GM18507 (cell line): ENCODE measurements around the gene ADAMTS2.

Source experiments
- DNase-seq: peaks from one replicate; pipeline ENCODE4 v3.0.0; 2011; ENCODE audit warnings: low read depth; ENCODE audit not compliant: insufficient read length; ENCODE audit errors: extremely low spot score
- FAIRE-seq: peaks from 2 replicates; lab custom pipeline; 2011; peaks lifted over from hg19 to GRCh38; lab: Jason Lieb, UNC

Gene ADAMTS2

DNA sequence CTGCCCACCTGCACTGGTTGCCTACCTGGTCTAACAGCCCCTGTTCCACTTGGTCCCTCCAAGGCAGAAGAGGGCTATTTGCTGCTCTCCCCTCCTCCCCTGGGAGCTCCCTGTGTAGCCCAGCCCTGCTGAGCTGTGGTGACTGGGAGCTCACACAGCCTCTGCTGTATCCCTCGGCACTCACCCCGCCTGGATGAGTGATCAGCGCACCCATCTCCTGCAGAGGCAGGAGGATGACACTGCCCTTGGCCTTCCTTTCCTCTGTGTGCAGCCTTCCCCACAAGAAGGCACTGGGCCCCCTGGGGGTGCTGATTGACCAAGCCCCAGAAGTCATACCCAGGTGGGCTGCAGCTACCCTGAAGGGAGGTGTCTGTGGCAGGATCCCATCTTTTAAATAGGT, 134.2 kb downstream of the ADAMTS2 start:
- DNase-seq = no peak
- no peak for FAIRE-seq

- no peak for FAIRE-seq
- no peak for DNase-seq
Measured at GRCh38 chr5:179210478-179210877, 134.8 kb downstream of the ADAMTS2 start.

GRCh38 chr5:179209359-179210150, 135.7 kb downstream of the ADAMTS2 start:
- no peak for FAIRE-seq
- no peak for DNase-seq

- FAIRE-seq (no peak), DNase-seq (no peak)
Measured at GRCh38 chr5:179208706-179209358, 136.4 kb downstream of the ADAMTS2 start.

- FAIRE-seq (no peak), DNase-seq (no peak)
Measured at GRCh38 chr5:179207920-179208705, 137.1 kb downstream of the ADAMTS2 start.

- no peak for FAIRE-seq
- no peak for DNase-seq
Measured at GRCh38 chr5:179207470-179207869, 137.8 kb downstream of the ADAMTS2 start.

- no peak for DNase-seq
- FAIRE-seq = no peak
Measured at GRCh38 chr5:179206366-179206765, 138.9 kb downstream of the ADAMTS2 start.

- FAIRE-seq = no peak
- DNase-seq = no peak
Measured at GRCh38 chr5:179205277-179205676, 140.0 kb downstream of the ADAMTS2 start.

DNA sequence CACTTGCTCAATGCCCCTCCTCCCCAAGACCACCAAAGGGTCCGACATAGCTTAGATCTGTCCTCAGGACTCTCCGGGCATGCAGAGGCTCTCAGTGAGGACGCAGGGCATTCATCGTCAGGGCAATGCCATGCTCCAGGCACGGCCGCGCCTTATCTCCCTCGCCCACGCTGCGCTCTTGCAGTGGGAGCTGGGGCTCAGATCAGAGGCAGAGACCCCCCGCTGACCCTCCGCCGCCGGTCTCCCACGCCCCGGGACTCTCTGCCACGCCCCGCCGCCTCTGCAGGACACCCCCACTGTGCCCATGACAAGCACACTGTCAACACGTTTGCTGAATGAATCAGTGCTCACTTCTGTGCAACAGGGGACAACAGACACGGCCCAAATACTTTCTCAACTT, 140.7 kb downstream of the ADAMTS2 start:
- FAIRE-seq (no peak), DNase-seq (no peak)

DNA sequence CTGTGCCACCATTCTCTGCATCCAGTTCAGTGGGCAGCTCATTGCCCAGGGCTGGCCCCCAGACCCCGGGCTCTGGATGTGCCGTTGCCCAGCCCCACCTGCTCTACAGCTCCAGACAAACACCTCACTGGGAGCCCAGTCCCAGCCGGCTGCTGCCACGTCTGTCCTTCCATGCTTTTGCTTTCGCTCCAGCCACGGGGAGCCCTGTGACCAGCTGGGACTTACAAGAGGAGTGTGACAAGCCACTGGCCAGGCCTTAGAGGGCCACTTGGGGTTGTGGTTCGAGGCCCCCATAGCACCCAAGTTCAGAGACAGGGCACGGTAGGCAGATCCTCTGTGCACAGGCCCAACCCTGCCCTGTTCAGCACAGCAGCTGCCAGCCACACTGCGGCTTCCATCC, 142.0 kb downstream of the ADAMTS2 start:
- no peak for FAIRE-seq
- no peak for DNase-seq

- FAIRE-seq = no peak
- DNase-seq = no peak
Measured at GRCh38 chr5:179201986-179202385, 143.3 kb downstream of the ADAMTS2 start.

DNA sequence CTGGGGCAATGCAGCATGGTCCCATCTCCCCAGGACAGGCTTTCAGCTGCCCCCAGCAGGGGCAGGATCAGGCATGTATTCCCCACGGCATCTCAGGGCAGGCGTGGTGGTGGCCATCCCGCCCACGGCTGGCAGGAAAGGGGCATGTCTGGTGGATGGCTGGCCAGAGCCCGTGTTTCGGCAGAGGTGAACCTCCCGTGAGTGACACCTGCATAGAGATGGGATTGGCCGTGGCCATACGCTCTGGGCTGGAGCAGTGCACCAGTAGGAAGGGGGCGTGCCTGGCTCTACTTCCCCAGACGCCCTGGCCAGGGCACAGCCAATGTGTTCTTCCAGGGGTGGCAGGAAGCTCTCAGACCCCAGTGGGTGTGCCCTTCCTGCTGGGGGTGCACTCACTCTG, 146.0 kb downstream of the ADAMTS2 start:
- no peak for DNase-seq
- FAIRE-seq = no peak

- FAIRE-seq = no peak
- no peak for DNase-seq
Measured at GRCh38 chr5:179198825-179199224, 146.4 kb downstream of the ADAMTS2 start.

- FAIRE-seq (no peak), DNase-seq (no peak)
Measured at GRCh38 chr5:179196405-179197079, 148.7 kb downstream of the ADAMTS2 start.

DNA sequence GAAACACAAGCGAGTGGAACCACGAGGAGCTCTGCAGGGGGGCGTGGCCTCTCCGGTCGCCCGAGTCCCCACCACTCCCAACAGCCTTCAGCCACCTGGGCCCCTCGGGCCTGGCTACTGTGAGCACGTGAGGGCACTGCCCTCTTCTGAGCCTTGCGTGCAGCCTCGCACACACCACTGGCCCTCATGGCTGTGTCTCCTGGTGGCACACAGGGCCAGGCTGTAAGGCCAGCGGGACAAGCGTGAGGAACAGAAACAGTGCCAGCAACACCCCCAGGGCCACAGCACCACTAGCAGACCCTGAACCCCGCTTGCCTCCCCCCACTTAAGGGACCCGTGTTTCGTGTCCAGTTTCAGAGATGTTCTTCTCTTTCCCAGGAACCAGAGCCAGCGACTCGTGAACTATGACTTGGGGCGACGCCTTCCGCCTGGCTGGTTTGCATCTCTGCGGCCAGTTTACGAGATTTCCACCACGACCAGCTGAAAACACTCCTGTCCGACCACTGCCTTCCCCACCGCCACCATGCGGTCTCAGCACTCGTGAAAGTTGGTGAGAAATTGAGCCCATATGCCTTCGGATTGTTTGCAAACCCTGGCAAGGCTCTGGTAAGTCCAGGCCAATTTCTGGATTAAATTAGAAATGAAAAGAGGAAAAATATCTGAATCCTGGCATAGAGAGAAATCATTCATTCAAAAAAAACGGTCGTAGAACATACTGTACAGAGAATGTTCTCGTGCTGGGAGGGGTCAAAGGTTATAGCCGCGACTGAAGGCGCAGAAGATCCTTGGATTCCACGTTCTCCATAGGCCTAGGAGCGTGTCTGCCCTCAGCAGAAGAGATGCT, 149.5 kb downstream of the ADAMTS2 start:
- FAIRE-seq (no peak), DNase-seq (no peak)

GRCh38 chr5:179194941-179195381, 150.3 kb downstream of the ADAMTS2 start:
- FAIRE-seq = no peak

GRCh38 chr5:179194201-179194910, 150.9 kb downstream of the ADAMTS2 start:
- FAIRE-seq = no peak
- DNase-seq = no peak

More at GRCh38 chr5:179194941-179195381, 150.3 kb downstream of the ADAMTS2 start:
- DNase-seq = no peak

GRCh38 chr5:179193746-179194145, 151.5 kb downstream of the ADAMTS2 start:
- DNase-seq (no peak), FAIRE-seq (no peak)
